K562 (cell line): Measurements from ENCODE around the gene ILK. TPM values are rescaled to one million over a fixed set of nuclear protein-coding genes. Genes with fewer than 3 reads are reported as not detected.

Experiments
- ARID1B ChIP-seq: fragments of 450-650 bp; IDR thresholded peaks from 2 replicates; pipeline ENCODE4 v1.6.1; 2016; ENCODE audit warnings: antibody characterized with exemption, mild to moderate bottlenecking, inconsistent platforms
- ARNT ChIP-seq, 2 experiments: fragments of 450-650 bp; IDR thresholded peaks; 2 replicates each; pipeline ENCODE4 v1.6.1; 2016; ENCODE audit warnings: mild to moderate bottlenecking in 1 of 2
- BHLHE40 ChIP-seq: IDR thresholded peaks from 2 replicates; pipeline ENCODE4 v1.6.1; 2011; ENCODE audit warnings: low read length, improper control_type of control experiment
- FOXK2 ChIP-seq, 2 experiments: fragments of 450-650 bp; IDR thresholded peaks in 1 of 2; conservative IDR thresholded peaks in 1 of 2; 2 replicates each; pipeline ENCODE4 v1.6.1; 2016; ENCODE audit warnings: low read depth in 2 of 2, mild to moderate bottlenecking in 1 of 2
- HDAC2 ChIP-seq: fragments of 450-650 bp; IDR thresholded peaks from 2 replicates; pipeline ENCODE4 v1.6.1; 2016; ENCODE audit warnings: mild to moderate bottlenecking
- KLF16 ChIP-seq: IDR thresholded peaks from 2 replicates; pipeline ENCODE4 v1.6.1; 2016; ENCODE audit warnings: antibody characterized with exemption
- POLR2AphosphoS5 ChIP-seq: IDR thresholded peaks from 2 replicates; pipeline ENCODE4 v1.6.1; 2011; ENCODE audit warnings: mild to moderate bottlenecking, low read depth, low read length, moderate library complexity; ENCODE audit not compliant: control insufficient read depth, insufficient read depth
- RREB1 ChIP-seq: fragments of 250-450 bp; sonication (Bioruptor Pico); IDR thresholded peaks from 2 replicates; pipeline ENCODE4 v1.4.0; 2020
- SMAD4 ChIP-seq: fragments of 250-450 bp; sonication (Bioruptor Pico); conservative IDR thresholded peaks from 2 replicates; pipeline ENCODE4 v1.8.0; 2021; ENCODE audit warnings: inconsistent platforms, mild to moderate bottlenecking, moderate library complexity
- TBL1XR1 ChIP-seq, 2 experiments: IDR thresholded peaks; 2 replicates each; pipeline ENCODE4 v1.6.1; 2012; ENCODE audit warnings: improper control_type of control experiment in 2 of 2, low read length in 2 of 2, mild to moderate bottlenecking in 1 of 2
- TEAD4 ChIP-seq, 2 experiments: sonication (generic) in 1 of 2; formaldehyde crosslinking in 1 of 2; IDR thresholded peaks; 2 replicates each; pipeline versions ENCODE4 v1.6.1 to v1.8.0; 2012 to 2022; ENCODE audit warnings: borderline replicate concordance in 1 of 2, inconsistent platforms in 1 of 2, low read length in 1 of 2, mild to moderate bottlenecking in 1 of 2, missing genetic modification reagents in 1 of 2
- ZNF274 ChIP-seq: IDR thresholded peaks from 2 replicates; pipeline ENCODE4 v1.6.1; 2011; ENCODE audit warnings: low read depth, mild to moderate bottlenecking, low read length, moderate library complexity, borderline replicate concordance
- polyA plus RNA-seq, 8 experiments: library from polyadenylated mRNA; depleted of rRNA in 4 of 8; stranded (reverse) in 5 of 8; unstranded in 3 of 8; fragments of >200 nt; fragmentation: Nextera tagmentation in 2 of 8; fragmentation: Illumina TruSeq in 1 of 8; extraction: Ambion mirVana in 2 of 8; extraction: Trizol in 1 of 8; gene quantifications; 2 replicates each; pipeline versions ENCODE4 v1.2.1 to v1.2.3, GENCODE V29; 2011 to 2014; ENCODE audit warnings: inconsistent platforms in 1 of 8, missing spikeins in 1 of 8
- total RNA-seq, 7 experiments: library from RNA; depleted of rRNA in 6 of 7; stranded (reverse); fragments of >200 nt in 6 of 7; fragmentation: Illumina TruSeq in 2 of 7; extraction: Trizol in 2 of 7; gene quantifications; 2 replicates each; pipeline versions ENCODE4 v1.2.1 to v1.2.3, GENCODE V29; 2011 to 2021; ENCODE audit warnings: low replicate concordance in 1 of 7
- TF ChIP-seq, protein P1 (sequence below), 2 experiments: fragments of 450-650 bp; conservative IDR thresholded peaks; 2 replicates each; pipeline ENCODE4 v1.6.1; 2017; ENCODE audit warnings: mild to moderate bottlenecking in 2 of 2, moderate library complexity in 2 of 2
- TF ChIP-seq, protein P2 (sequence below): fragments of 200-800 bp; sonication (Bioruptor generic); IDR thresholded peaks from 2 replicates; pipeline ENCODE4 v1.6.1; 2017; ENCODE audit warnings: missing genetic modification characterization, missing compliant biosample characterization
- TF ChIP-seq, protein P3 (sequence below): IDR thresholded peaks from 2 replicates; pipeline ENCODE4 v1.6.1; 2011; ENCODE audit not compliant: insufficient read length; ENCODE audit errors: extremely low read depth

Gene ILK
- total and polyA plus RNA-seq, 9 of the 15 experiments (the other 6 are each of a cell fraction or from before 2014, with no cell fraction given) = 43.3 to 95.9 (median 58.9) TPM

GRCh38 chr11:6563121-6563619 is 40.4 kb upstream of the ILK start (continued):
- peak; percentile 31 to 82; a peak in 3 of 4 replicates for TF ChIP-seq TBL1XR1 (IDR thresholded peaks at IDR 0.05; ENCODE audit: low read length in 2 of 2)
- peak; percentile 45; the same call in 1 of the 2 replicates for TF ChIP-seq ZNF274
- peak; percentile 55; the same call in 1 of the 2 replicates for TF ChIP-seq BHLHE40
- peak; percentile 91 for TF ChIP-seq HDAC2
- peak in 1 of 2 experiments; percentile 92; a peak in 2 of 4 replicates for TF ChIP-seq ARNT (IDR thresholded peaks at IDR 0.05)
- TF ChIP-seq RREB1 (CRISPR knock-in tag) = peak; percentile 53; the same call in 1 of the 2 replicates
- TF ChIP-seq, protein P1, sequence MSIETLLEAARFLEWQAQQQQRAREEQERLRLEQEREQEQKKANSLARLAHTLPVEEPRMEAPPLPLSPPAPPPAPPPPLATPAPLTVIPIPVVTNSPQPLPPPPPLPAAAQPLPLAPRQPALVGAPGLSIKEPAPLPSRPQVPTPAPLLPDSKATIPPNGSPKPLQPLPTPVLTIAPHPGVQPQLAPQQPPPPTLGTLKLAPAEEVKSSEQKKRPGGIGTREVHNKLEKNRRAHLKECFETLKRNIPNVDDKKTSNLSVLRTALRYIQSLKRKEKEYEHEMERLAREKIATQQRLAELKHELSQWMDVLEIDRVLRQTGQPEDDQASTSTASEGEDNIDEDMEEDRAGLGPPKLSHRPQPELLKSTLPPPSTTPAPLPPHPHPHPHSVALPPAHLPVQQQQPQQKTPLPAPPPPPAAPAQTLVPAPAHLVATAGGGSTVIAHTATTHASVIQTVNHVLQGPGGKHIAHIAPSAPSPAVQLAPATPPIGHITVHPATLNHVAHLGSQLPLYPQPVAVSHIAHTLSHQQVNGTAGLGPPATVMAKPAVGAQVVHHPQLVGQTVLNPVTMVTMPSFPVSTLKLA (conservative IDR thresholded peaks at IDR 0.05) = 0 out of 4 replicates have a peak, but pooled peaks of 1 of the 2 experiments have one; percentile 37
- TF ChIP-seq FOXK2 (conservative IDR thresholded peaks at IDR 0.05 in 1 of 2, IDR thresholded peaks at IDR 0.05 in 1 of 2; ENCODE audit: low read depth in 2 of 2) = no peak
- peak; percentile 89 for TF ChIP-seq POLR2AphosphoS5
- peak; percentile 94 for TF ChIP-seq KLF16
- TF ChIP-seq ARID1B = peak; percentile 96
- TF ChIP-seq TEAD4 (IDR thresholded peaks at IDR 0.05; ENCODE audit: low read length) = peak; percentile 98
- no peak for TF ChIP-seq TEAD4 (CRISPR knock-in tag; IDR thresholded peaks at IDR 0.05; ENCODE audit: borderline replicate concordance)
- TF ChIP-seq, protein P2, sequence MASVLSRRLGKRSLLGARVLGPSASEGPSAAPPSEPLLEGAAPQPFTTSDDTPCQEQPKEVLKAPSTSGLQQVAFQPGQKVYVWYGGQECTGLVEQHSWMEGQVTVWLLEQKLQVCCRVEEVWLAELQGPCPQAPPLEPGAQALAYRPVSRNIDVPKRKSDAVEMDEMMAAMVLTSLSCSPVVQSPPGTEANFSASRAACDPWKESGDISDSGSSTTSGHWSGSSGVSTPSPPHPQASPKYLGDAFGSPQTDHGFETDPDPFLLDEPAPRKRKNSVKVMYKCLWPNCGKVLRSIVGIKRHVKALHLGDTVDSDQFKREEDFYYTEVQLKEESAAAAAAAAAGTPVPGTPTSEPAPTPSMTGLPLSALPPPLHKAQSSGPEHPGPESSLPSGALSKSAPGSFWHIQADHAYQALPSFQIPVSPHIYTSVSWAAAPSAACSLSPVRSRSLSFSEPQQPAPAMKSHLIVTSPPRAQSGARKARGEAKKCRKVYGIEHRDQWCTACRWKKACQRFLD (CRISPR knock-in tag) = peak; percentile 51; the same call in 1 of the 2 replicates
- peak; percentile 89 for TF ChIP-seq SMAD4 (CRISPR knock-in tag)
- TF ChIP-seq, protein P3, sequence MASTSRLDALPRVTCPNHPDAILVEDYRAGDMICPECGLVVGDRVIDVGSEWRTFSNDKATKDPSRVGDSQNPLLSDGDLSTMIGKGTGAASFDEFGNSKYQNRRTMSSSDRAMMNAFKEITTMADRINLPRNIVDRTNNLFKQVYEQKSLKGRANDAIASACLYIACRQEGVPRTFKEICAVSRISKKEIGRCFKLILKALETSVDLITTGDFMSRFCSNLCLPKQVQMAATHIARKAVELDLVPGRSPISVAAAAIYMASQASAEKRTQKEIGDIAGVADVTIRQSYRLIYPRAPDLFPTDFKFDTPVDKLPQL = no peak
